Measurements from ENCODE around the gene ZNF416. TPM values are rescaled to one million over a fixed set of nuclear protein-coding genes. Genes with fewer than 3 reads are reported as not detected.

The ZNF416 gene
- polyA plus RNA-seq, 1 of the 3 experiments (the other 2 are of a cell fraction), result 2.0 TPM

- no peak for DNase-seq
- POLR2A ChIA-PET, result no interaction called here
- 56% methylated on average over 1 of the region's 1 CpG for WGBS (ENCODE audit: low lambda C conversion rate)
- TF ChIP-seq RCOR1 (IDR thresholded peaks at IDR 0.05; ENCODE audit: low read length) (no peak), TAF1 (IDR thresholded peaks at IDR 0.05; ENCODE audit: borderline replicate concordance, low read depth, low read length) (no peak), ZBTB33 (IDR thresholded peaks at IDR 0.05; ENCODE audit: borderline replicate concordance, low read depth) (no peak), POLR2AphosphoS5 (IDR thresholded peaks at IDR 0.05; ENCODE audit: low read depth, low read length) (no peak), YY1 (IDR thresholded peaks at IDR 0.05; ENCODE audit: low read depth) (no peak), FOXJ3 (CRISPR knock-in tag; IDR thresholded peaks at IDR 0.05) (no peak), GATA2 (CRISPR knock-in tag; IDR thresholded peaks at IDR 0.05) (no peak), PBX3 (IDR thresholded peaks at IDR 0.05) (no peak)
- TF ChIP-seq, protein P1, sequence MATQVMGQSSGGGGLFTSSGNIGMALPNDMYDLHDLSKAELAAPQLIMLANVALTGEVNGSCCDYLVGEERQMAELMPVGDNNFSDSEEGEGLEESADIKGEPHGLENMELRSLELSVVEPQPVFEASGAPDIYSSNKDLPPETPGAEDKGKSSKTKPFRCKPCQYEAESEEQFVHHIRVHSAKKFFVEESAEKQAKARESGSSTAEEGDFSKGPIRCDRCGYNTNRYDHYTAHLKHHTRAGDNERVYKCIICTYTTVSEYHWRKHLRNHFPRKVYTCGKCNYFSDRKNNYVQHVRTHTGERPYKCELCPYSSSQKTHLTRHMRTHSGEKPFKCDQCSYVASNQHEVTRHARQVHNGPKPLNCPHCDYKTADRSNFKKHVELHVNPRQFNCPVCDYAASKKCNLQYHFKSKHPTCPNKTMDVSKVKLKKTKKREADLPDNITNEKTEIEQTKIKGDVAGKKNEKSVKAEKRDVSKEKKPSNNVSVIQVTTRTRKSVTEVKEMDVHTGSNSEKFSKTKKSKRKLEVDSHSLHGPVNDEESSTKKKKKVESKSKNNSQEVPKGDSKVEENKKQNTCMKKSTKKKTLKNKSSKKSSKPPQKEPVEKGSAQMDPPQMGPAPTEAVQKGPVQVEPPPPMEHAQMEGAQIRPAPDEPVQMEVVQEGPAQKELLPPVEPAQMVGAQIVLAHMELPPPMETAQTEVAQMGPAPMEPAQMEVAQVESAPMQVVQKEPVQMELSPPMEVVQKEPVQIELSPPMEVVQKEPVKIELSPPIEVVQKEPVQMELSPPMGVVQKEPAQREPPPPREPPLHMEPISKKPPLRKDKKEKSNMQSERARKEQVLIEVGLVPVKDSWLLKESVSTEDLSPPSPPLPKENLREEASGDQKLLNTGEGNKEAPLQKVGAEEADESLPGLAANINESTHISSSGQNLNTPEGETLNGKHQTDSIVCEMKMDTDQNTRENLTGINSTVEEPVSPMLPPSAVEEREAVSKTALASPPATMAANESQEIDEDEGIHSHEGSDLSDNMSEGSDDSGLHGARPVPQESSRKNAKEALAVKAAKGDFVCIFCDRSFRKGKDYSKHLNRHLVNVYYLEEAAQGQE (IDR thresholded peaks at IDR 0.05; ENCODE audit: low read depth, low read length), result no peak
- TF ChIP-seq, protein P2, sequence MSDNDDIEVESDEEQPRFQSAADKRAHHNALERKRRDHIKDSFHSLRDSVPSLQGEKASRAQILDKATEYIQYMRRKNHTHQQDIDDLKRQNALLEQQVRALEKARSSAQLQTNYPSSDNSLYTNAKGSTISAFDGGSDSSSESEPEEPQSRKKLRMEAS (IDR thresholded peaks at IDR 0.05; ENCODE audit: low read depth), result no peak
- H3K79me2 ChIP-seq (ENCODE audit: insufficient read depth), result peaks cover 5% of the 10 kb centered on the region; the same call in 1 of the 2 replicates
- no peaks in the 10 kb centered on the region for H3K9me3 ChIP-seq
- no peak overlapping the region for H3K4me2 ChIP-seq
- H3K27ac ChIP-seq (ENCODE audit: low read depth in 2 of 2, low read length in 1 of 2), result no peak overlapping the region
- H3K36me3 ChIP-seq (replicated peaks in 1 of 2; ENCODE audit: control insufficient read depth in 1 of 2, insufficient read depth in 2 of 2, low read length in 1 of 2), result peaks cover 24 to 27% of the 10 kb centered on the region in 2 experiments
- no peak overlapping the region for H3K4me3 ChIP-seq (ENCODE audit: low read depth in 2 of 2, low read length in 1 of 2)
- no peaks in the 10 kb centered on the region for H4K20me1 ChIP-seq (ENCODE audit: insufficient read depth)
- no peaks in the 10 kb centered on the region for H3K27me3 ChIP-seq (ENCODE audit: insufficient read depth)
- no peak overlapping the region for H3K9ac ChIP-seq
- peaks cover 3% of the 10 kb centered on the region for H3F3A ChIP-seq (replicated peaks; ENCODE audit: insufficient read depth)
- CTCF ChIA-PET, result no interaction called here
- no peaks in the 10 kb centered on the region for H3K9me2 ChIP-seq
- H2AFZ ChIP-seq (ENCODE audit: low read depth), result no peak overlapping the region
- peaks cover 0 to 8% of the 10 kb centered on the region in 2 experiments; a peak in 1 of 4 replicates for H3K4me1 ChIP-seq (ENCODE audit: control insufficient read depth in 1 of 2, insufficient read depth in 2 of 2, low read depth in 1 of 2, low read length in 1 of 2)
These were observed 8.8 kb upstream of the ZNF416 start for GRCh38 chr19:57587529-57587928.

Measured in SK-N-SH (cell line).